ENCODE results near the gene ZNF148. TPM values are rescaled to one million over a fixed set of nuclear protein-coding genes. Genes with fewer than 3 reads are reported as not detected.

ZNF148 gene
- total RNA-seq, 1 experiment from 2014 or later: 47.8 TPM

DNA sequence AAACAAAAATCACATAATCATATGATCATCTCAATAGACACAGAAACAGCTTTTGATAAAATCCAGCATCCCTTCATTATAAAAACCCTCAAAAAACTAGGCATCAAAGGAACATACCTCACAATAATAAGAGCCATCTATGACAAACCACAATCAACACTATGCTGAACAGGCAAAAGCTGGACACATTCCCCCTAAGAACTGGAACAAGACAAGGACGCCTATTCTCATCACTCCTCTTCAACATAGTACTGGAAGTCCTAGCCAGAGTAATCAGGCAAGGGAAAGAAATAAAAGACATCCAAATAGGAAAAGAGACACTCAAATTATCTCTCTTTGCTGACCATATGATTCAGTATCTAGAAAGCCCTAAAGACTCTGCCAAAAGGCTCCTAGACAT is 107.7 kb downstream of the ZNF148 start:
- intact Hi-C loops (cut with micrococcal nuclease; ENCODE audit: unreplicated experiment): no loop called here
- BruUV-seq (replicated peaks): no TSS peak
- H3K9me3 ChIP-seq (ENCODE audit: low read depth, low read length, poor library complexity, severe bottlenecking): peaks cover 3% of the 10 kb centered on the region
- peaks cover 5% of the 10 kb centered on the region for H3K4me1 ChIP-seq (ENCODE audit: insufficient read depth, low read length, poor library complexity, severe bottlenecking)
- no peak overlapping the region for H3K27ac ChIP-seq (ENCODE audit: low read depth, low read length, poor library complexity, severe bottlenecking)
- H3K36me3 ChIP-seq (ENCODE audit: insufficient read depth, low read length, poor library complexity, severe bottlenecking): no peaks in the 10 kb centered on the region
- POLR2A ChIA-PET (ENCODE audit: low non-redundant PET): no interaction called here
- H3K4me3 ChIP-seq (ENCODE audit: low read depth, low read length, poor library complexity, severe bottlenecking): no peak overlapping the region
- no peak for DNase-seq (ENCODE audit: low spot score)
- no peaks in the 10 kb centered on the region for H3K27me3 ChIP-seq (replicated peaks; ENCODE audit: insufficient read depth, low read depth, low read length, poor library complexity)
- CTCF ChIA-PET: no interaction called here
- TF ChIP-seq, protein P1, sequence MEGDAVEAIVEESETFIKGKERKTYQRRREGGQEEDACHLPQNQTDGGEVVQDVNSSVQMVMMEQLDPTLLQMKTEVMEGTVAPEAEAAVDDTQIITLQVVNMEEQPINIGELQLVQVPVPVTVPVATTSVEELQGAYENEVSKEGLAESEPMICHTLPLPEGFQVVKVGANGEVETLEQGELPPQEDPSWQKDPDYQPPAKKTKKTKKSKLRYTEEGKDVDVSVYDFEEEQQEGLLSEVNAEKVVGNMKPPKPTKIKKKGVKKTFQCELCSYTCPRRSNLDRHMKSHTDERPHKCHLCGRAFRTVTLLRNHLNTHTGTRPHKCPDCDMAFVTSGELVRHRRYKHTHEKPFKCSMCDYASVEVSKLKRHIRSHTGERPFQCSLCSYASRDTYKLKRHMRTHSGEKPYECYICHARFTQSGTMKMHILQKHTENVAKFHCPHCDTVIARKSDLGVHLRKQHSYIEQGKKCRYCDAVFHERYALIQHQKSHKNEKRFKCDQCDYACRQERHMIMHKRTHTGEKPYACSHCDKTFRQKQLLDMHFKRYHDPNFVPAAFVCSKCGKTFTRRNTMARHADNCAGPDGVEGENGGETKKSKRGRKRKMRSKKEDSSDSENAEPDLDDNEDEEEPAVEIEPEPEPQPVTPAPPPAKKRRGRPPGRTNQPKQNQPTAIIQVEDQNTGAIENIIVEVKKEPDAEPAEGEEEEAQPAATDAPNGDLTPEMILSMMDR (conservative IDR thresholded peaks at IDR 0.05; ENCODE audit: low read depth, low read length): no peak
- no peak for TF ChIP-seq EZH2 (IDR thresholded peaks at IDR 0.05; ENCODE audit: borderline replicate concordance, low read depth, low read length, poor library complexity, severe bottlenecking)

DNA sequence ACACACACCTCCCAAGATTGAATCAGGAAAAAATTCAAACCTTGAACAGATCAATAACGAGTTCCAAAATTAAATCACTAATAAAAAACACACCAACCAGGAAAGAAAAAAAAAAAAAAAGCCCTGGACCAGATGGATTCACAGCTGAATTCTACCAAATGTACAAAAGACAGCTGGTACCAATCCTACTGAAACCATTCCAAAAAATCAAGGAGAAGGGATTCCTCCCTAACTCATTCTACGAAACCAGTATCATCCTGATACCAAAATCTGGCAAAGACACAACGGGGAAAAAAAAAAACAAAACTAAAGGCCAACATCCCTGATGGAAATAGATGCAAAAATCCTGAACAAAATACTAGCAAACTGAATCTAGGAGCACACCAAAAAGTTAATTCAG is 108.2 kb downstream of the ZNF148 start:
- Histone ChIP-seq H3K4me3 (ENCODE audit: low read depth, low read length, poor library complexity, severe bottlenecking) (no peak overlapping the region), H3K27me3 (replicated peaks; ENCODE audit: insufficient read depth, low read depth, low read length, poor library complexity) (no peaks in the 10 kb centered on the region), H3K27ac (ENCODE audit: low read depth, low read length, poor library complexity, severe bottlenecking) (no peak overlapping the region), H3K4me1 (ENCODE audit: insufficient read depth, low read length, poor library complexity, severe bottlenecking) (peaks cover 5% of the 10 kb centered on the region), H3K36me3 (ENCODE audit: insufficient read depth, low read length, poor library complexity, severe bottlenecking) (no peaks in the 10 kb centered on the region), H3K9me3 (ENCODE audit: low read depth, low read length, poor library complexity, severe bottlenecking) (peaks cover 3% of the 10 kb centered on the region)
- DNase-seq (ENCODE audit: low spot score): no peak
- TF ChIP-seq, protein P1 (conservative IDR thresholded peaks at IDR 0.05; ENCODE audit: low read depth, low read length): no peak
- TF ChIP-seq EZH2 (IDR thresholded peaks at IDR 0.05; ENCODE audit: borderline replicate concordance, low read depth, low read length, poor library complexity, severe bottlenecking): no peak
- ChIA-PET POLR2A (ENCODE audit: low non-redundant PET) (no interaction called here), CTCF (no interaction called here)
- no TSS peak for BruUV-seq (replicated peaks)
- intact Hi-C loops (cut with micrococcal nuclease; ENCODE audit: unreplicated experiment): no loop called here

DNA sequence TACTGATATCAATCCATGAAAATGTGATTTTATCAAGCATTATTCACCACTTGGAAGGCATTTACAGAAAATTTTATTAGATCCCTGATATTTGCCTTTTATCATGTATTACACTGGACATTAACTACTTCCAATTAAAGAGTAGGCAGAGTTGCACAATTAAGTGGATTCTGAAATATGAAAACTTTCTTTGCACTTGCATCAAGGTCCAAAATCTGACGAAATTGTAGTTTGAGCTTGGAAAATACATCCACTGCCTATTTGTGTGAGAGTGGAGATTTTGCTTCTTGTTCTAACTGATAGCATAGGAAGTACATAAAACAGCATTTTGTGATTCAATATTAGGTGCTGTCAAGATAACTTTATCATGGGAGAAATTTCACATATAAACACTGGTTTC is 113.0 kb downstream of the ZNF148 start:
- Histone ChIP-seq H3K4me1 (ENCODE audit: insufficient read depth, low read length, poor library complexity, severe bottlenecking) (peaks cover 5% of the 10 kb centered on the region), H3K4me3 (ENCODE audit: low read depth, low read length, poor library complexity, severe bottlenecking) (no peak overlapping the region), H3K36me3 (ENCODE audit: insufficient read depth, low read length, poor library complexity, severe bottlenecking) (no peaks in the 10 kb centered on the region), H3K27ac (ENCODE audit: low read depth, low read length, poor library complexity, severe bottlenecking) (no peak overlapping the region), H3K9me3 (ENCODE audit: low read depth, low read length, poor library complexity, severe bottlenecking) (peaks cover under 1% of the 10 kb centered on the region), H3K27me3 (replicated peaks; ENCODE audit: insufficient read depth, low read depth, low read length, poor library complexity) (no peaks in the 10 kb centered on the region)
- POLR2A ChIA-PET (ENCODE audit: low non-redundant PET): no interaction called here
- BruUV-seq (replicated peaks): no TSS peak
- TF ChIP-seq, protein P1 (conservative IDR thresholded peaks at IDR 0.05; ENCODE audit: low read depth, low read length): no peak
- TF ChIP-seq EZH2 (IDR thresholded peaks at IDR 0.05; ENCODE audit: borderline replicate concordance, low read depth, low read length, poor library complexity, severe bottlenecking): no peak
- intact Hi-C loops (cut with micrococcal nuclease; ENCODE audit: unreplicated experiment): no loop called here
- no peak for DNase-seq (ENCODE audit: low spot score)
- CTCF ChIA-PET: no interaction called here
